HL-60 (cell line): Measurements from ENCODE around the gene BDNF.

Experiments
- DNase-seq, 2 experiments: peaks; one replicate each; pipeline ENCODE4 v3.0.0-alpha.2; 2010 to 2020; ENCODE audit warnings: low read depth in 1 of 2, low spot score in 1 of 2
- H3K27ac ChIP-seq: fragments of 250-450 bp; sonication (Bioruptor Pico); replicated peaks from 2 replicates; pipeline ENCODE4 v1.5.1; 2020; ENCODE audit warnings: mild to moderate bottlenecking, moderate library complexity
- H3K27me3 ChIP-seq: fragments of 250-450 bp; sonication (Bioruptor Pico); 2 replicates; pipeline ENCODE4 v1.5.1; 2021; ENCODE audit warnings: mild to moderate bottlenecking, moderate library complexity; ENCODE audit not compliant: insufficient read depth, poor library complexity, severe bottlenecking
- H3K4me3 ChIP-seq: replicated peaks from 2 replicates; pipeline ENCODE4 v1.5.1; 2011; ENCODE audit warnings: mild to moderate bottlenecking, control low read depth, low read length; ENCODE audit not compliant: insufficient read depth
- GABPA ChIP-seq: IDR thresholded peaks from 2 replicates; pipeline ENCODE4 v1.6.1; 2012; ENCODE audit warnings: low read depth
- POLR2AphosphoS5 ChIP-seq: IDR thresholded peaks from 2 replicates; pipeline ENCODE4 v1.6.1; 2012; ENCODE audit warnings: low read depth
- SPI1 ChIP-seq: IDR thresholded peaks from 2 replicates; pipeline ENCODE4 v1.6.1; 2012; ENCODE audit warnings: low read depth, mild to moderate bottlenecking, borderline replicate concordance
- TF ChIP-seq, protein P1 (sequence below): IDR thresholded peaks from one replicate; pipeline ENCODE4 v1.5.1; 2011; ENCODE audit warnings: low read length, control low read depth, inconsistent platforms; ENCODE audit not compliant: insufficient read depth
- TF ChIP-seq, protein P2 (sequence below): IDR thresholded peaks from 2 replicates; pipeline ENCODE4 v1.6.1; 2012; ENCODE audit warnings: low read depth; ENCODE audit not compliant: insufficient replicate concordance

Gene BDNF

DNA sequence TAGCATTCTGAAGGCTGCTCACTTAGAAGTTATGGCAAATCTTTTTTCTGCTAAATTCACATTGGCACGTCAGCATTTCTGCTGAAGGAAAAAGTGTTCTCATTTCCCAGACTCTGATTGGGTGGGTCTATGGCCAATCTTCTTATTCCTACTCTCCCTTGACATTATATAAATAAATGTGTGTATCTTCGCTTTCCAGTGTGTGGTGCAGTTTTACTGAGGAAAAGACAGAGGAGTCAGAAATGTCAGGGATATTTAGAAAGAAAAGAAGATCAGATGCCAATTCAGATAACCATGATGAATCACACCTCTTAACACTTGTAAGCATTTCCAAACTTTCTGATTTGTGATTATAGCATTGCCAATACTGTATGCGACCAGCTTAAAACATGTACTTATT, 3.2 kb upstream of the BDNF start:
- H3K27ac ChIP-seq: no peak overlapping the region
- no peak overlapping the region for H3K4me3 ChIP-seq
- no peak for TF ChIP-seq POLR2AphosphoS5
- TF ChIP-seq GABPA: no peak
- TF ChIP-seq, protein P1, sequence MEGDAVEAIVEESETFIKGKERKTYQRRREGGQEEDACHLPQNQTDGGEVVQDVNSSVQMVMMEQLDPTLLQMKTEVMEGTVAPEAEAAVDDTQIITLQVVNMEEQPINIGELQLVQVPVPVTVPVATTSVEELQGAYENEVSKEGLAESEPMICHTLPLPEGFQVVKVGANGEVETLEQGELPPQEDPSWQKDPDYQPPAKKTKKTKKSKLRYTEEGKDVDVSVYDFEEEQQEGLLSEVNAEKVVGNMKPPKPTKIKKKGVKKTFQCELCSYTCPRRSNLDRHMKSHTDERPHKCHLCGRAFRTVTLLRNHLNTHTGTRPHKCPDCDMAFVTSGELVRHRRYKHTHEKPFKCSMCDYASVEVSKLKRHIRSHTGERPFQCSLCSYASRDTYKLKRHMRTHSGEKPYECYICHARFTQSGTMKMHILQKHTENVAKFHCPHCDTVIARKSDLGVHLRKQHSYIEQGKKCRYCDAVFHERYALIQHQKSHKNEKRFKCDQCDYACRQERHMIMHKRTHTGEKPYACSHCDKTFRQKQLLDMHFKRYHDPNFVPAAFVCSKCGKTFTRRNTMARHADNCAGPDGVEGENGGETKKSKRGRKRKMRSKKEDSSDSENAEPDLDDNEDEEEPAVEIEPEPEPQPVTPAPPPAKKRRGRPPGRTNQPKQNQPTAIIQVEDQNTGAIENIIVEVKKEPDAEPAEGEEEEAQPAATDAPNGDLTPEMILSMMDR: no peak
- TF ChIP-seq SPI1: no peak
- TF ChIP-seq, protein P2, sequence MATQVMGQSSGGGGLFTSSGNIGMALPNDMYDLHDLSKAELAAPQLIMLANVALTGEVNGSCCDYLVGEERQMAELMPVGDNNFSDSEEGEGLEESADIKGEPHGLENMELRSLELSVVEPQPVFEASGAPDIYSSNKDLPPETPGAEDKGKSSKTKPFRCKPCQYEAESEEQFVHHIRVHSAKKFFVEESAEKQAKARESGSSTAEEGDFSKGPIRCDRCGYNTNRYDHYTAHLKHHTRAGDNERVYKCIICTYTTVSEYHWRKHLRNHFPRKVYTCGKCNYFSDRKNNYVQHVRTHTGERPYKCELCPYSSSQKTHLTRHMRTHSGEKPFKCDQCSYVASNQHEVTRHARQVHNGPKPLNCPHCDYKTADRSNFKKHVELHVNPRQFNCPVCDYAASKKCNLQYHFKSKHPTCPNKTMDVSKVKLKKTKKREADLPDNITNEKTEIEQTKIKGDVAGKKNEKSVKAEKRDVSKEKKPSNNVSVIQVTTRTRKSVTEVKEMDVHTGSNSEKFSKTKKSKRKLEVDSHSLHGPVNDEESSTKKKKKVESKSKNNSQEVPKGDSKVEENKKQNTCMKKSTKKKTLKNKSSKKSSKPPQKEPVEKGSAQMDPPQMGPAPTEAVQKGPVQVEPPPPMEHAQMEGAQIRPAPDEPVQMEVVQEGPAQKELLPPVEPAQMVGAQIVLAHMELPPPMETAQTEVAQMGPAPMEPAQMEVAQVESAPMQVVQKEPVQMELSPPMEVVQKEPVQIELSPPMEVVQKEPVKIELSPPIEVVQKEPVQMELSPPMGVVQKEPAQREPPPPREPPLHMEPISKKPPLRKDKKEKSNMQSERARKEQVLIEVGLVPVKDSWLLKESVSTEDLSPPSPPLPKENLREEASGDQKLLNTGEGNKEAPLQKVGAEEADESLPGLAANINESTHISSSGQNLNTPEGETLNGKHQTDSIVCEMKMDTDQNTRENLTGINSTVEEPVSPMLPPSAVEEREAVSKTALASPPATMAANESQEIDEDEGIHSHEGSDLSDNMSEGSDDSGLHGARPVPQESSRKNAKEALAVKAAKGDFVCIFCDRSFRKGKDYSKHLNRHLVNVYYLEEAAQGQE: no peak
- peaks cover 46% of the 10 kb centered on the region for H3K27me3 ChIP-seq
- no peak for DNase-seq

DNA sequence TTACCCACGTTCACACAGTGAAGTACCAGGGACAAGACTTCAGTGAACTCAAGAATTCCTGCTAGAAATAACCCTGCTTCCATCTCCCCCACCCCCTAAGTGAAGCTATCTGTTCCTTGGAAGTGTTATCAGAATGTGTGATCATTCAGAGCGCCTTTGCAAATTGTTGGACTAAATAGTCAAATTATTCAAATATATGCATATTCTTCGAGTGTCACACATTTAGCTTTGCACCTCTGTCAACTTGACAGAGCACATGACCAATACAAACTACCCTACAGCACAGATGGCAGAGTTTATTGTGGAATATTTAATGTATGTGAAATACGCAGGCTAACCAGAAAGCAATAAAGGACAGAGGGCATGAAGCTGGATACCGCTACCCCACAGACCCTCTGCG, 2.6 kb upstream of the BDNF start:
- no peak overlapping the region for H3K27ac ChIP-seq
- H3K27me3 ChIP-seq: peaks cover 46% of the 10 kb centered on the region
- no peak overlapping the region for H3K4me3 ChIP-seq
- no peak for DNase-seq
- TF ChIP-seq, protein P2: no peak
- TF ChIP-seq POLR2AphosphoS5: no peak
- TF ChIP-seq, protein P1: no peak
- TF ChIP-seq SPI1: no peak
- no peak for TF ChIP-seq GABPA

DNA sequence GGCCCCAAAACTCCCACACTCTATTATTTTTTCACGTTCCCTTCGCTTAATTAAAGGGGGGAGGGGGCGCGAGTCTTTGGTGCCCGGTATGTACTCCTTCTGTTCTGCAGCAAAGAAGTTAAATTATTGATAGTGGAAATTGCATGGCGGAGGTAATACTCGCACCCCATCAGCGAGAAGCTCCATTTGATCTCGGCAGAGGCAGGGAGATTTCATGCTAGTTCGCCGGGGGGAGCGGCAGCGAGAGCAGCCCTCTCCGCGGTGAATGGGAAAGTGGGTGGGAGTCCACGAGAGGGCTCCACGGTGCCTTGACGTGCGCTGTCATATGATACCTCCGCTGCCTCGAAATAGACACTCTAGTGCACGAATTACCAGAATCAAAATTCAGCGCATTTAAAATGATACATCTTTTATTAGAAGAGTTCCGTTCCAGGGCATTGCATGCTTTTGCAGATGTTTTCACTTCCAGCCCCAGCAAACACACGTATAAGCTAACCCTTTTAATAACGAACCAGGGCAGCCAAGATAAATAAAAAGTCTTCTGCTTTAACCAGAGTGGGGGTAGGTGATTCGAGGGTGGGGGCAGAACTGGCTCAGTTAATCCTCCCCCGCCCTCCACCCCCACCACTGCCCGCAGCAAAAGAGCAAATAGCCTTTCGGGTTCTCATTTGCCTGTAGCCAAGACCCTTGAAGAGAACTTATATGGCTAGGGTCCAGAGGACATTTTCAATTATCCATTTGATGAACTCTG, 1.3 kb upstream of the BDNF start:
- Histone ChIP-seq H3K4me3 (peak overlapping the region; percentile 55), H3K27me3 (peaks cover 48% of the 10 kb centered on the region), H3K27ac (no peak overlapping the region)
- TF ChIP-seq POLR2AphosphoS5 (no peak), SPI1 (no peak), GABPA (no peak)
- TF ChIP-seq, protein P1: no peak
- TF ChIP-seq, protein P2: no peak
- no peak for DNase-seq
